GM18519 (cell line): ENCODE results near the gene NCOA7.

ENCODE experiments used
- ATAC-seq: cut with Tn5 transposase; IDR thresholded peaks from one replicate; pipeline ENCODE4 v1.9.1; 2021; ENCODE audit warnings: mild to moderate bottlenecking, moderate library complexity; ENCODE audit not compliant: unreplicated experiment, low FRiP score

Gene NCOA7, protein sequence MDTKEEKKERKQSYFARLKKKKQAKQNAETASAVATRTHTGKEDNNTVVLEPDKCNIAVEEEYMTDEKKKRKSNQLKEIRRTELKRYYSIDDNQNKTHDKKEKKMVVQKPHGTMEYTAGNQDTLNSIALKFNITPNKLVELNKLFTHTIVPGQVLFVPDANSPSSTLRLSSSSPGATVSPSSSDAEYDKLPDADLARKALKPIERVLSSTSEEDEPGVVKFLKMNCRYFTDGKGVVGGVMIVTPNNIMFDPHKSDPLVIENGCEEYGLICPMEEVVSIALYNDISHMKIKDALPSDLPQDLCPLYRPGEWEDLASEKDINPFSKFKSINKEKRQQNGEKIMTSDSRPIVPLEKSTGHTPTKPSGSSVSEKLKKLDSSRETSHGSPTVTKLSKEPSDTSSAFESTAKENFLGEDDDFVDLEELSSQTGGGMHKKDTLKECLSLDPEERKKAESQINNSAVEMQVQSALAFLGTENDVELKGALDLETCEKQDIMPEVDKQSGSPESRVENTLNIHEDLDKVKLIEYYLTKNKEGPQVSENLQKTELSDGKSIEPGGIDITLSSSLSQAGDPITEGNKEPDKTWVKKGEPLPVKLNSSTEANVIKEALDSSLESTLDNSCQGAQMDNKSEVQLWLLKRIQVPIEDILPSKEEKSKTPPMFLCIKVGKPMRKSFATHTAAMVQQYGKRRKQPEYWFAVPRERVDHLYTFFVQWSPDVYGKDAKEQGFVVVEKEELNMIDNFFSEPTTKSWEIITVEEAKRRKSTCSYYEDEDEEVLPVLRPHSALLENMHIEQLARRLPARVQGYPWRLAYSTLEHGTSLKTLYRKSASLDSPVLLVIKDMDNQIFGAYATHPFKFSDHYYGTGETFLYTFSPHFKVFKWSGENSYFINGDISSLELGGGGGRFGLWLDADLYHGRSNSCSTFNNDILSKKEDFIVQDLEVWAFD

GRCh38 chr6:125790358-125791150 is at the start of gene NCOA7:
NCOA7 (plus strand) TSS chr6:125790960; CDS start chr6:125815355, 24,395 bp downstream.
- ATAC-seq: peak; percentile 52

GRCh38 chr6:125741336-125741735 is 49.4 kb upstream of the NCOA7 start:
- ATAC-seq: no peak

- no peak for ATAC-seq
These were observed 48.7 kb upstream of the NCOA7 start for GRCh38 chr6:125742024-125742423.

GRCh38 chr6:125742464-125743120 is 48.2 kb upstream of the NCOA7 start:
- ATAC-seq: no peak

DNA sequence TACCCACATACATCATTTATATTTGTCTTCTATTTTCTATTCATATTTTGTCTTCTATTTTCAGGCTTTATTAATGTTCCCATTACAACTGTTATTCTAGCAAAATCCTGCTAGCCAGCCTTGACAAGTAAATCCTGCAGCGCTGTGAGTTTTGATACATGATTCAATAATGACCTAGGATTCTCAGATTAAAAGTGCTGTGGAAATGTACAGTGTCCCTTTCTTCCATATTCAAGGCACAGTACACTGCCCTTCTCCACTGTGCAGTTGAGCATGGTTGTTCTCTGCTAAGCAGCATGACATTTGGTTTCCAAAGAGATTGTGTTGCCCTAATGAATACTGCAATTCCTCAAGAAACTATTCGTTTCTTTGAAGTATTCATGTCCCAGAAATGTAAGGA is 47.2 kb upstream of the NCOA7 start:
- no peak for ATAC-seq

GRCh38 chr6:125745281-125746018 is 45.3 kb upstream of the NCOA7 start:
- no peak for ATAC-seq

DNA sequence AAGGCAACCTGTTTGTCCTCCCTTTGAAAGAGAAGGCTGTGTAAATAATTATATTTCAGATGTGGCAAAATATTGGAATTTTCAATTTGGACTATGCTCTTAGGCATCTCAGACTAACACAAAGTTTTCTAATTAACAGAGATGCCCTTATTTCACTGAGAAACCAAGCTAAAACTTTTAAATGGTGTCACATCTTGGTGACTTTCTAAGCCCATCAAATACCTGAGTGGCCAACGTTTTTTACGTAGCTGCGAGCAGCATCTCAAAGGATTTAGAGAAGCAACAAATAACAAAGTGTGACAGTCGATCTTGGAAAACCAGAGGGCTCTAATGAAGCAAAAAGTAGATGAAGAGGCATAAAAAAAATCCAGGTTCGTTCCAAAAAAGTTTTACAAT is 44.7 kb upstream of the NCOA7 start:
- ATAC-seq: no peak

- peak; percentile 37 for ATAC-seq
These were observed 43.8 kb upstream of the NCOA7 start for GRCh38 chr6:125746731-125747588.

DNA sequence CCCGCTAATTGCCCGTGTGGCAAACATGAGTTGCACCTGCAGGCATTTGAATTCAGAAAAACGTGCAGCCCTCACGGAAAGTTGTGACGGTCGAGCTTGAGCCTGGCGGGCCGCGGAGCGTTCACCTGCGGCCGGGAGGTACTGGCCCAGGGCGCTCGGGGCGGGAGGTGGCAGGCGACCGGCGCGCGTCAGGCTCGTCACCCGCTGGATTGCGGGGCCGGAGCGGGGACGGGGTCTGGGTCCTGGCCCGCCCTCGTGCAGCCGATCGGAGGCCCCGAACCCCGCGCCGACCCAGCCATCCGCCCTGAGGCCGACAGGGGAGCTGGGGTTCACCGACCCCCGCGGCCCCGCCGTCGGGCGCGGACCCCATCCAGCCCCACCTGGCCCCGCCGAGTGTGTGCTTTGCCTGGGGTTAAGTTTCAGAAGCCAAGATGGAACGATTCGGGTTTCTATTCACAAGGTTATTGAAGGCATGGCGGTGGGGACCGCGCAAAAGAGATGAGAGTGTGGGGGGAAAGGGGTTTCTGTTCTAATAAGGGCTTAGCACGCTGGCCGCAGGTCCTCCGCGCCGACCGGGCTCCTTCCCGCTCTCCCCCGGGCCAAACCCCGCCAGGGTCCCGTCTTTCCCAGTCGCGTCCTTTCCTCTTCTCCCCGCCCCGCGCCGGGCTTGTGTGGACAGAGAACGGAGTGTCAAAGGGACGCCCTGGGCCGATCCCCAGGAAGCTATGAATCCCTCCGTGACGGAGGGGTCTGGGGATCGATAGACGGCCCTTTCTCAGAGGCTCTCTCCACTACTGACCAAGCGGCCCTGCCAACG is 43.0 kb upstream of the NCOA7 start:
- ATAC-seq: no peak

DNA sequence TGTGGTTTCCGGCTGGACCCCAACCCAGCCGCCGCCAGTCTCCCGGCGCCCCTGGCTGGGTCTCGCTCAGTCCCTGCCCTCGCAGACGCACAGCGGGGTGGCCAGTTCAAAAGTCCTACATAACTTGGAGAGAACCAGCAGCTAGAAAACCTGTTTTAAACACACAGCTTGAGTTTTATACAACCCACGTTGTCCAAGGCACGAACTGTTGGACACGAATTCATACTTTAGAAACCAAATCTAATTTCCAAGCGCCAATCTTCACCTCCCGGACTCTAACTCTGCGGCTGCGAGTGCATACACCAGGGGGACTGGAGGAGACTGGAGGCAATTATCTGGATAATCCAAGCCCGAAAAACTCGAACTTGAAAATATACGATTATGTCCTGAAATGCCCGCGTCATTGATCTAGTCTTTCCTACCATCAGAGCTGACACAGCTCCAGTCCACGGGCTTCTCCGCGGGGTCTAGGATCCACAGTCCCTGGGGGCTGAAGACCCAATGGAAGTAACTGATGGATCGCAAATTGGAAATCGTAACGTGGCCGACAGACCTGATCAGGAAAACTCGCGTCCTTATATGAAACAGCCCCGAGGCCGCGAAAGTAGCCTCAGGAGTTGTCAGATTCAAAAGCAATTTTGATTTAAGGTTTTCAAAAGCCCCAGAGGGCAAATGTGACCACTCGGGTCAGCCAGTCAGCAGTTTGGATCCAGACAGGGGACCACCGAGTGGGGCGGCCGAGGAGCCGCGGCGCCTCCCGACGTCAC is 42.2 kb upstream of the NCOA7 start:
- ATAC-seq: no peak

- peak; percentile 82 for ATAC-seq
These were observed 41.4 kb upstream of the NCOA7 start, which contains the start of gene HEY2 for GRCh38 chr6:125749173-125749864. HEY2 (plus strand) TSS chr6:125749632; CDS start chr6:125749777, 145 bp downstream.

- no peak for ATAC-seq
These were observed 40.7 kb upstream of the NCOA7 start for GRCh38 chr6:125749865-125750691.

DNA sequence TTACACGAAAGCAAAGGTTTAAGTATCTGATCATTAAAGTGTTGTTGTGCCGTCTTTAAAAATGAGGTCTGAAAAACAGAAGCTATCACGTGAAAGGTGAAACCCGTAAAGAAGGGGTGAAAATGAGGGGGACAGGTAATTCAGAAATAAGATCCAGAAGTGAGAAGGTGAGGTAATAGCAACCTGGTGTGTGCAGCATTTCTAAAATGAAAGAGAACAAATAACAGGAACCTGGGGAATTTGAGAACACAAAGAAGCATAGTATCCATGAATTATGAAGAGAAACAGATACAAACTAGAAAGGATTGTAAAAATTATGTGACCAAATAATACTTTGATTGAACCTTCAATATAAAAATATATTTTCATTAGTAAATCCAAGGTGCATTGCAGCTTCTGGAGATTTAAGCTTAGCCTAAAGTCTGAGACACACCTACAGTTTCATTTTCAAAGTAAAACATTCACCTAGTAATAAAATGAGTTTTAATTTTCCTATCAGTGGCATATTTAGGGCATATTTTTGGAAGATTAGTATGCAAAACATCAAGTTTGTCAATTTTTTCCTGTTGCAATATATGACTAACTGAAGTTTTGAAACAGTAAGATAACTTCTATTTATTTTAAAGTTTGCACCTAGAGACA is 39.9 kb upstream of the NCOA7 start:
- ATAC-seq: no peak

DNA sequence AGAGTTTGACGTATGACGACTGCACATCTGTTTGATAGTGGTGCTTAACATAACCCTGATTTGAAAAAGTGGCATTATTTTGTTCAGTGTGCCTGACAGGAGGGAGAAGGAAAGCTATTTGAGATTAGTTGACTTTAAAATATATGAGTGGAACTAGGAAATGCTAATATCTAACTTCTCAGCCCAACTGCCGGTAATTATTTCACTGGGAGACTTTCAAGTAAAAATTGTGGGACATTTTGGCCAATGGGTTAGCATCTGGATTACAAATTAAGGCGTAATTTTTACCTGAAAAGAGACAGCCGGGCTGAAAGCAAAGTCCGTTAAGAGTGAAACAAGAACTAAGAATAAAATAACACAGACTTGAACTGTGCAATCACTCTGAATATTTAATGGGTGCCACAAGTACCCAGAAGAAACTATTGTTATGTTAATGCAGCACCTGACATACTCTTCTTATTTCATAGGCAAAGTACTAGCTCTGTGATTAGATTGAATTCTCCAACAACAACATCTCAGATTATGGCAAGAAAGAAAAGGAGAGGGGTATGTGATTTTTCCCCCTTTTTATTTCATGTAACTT is 39.3 kb upstream of the NCOA7 start:
- no peak for ATAC-seq

- ATAC-seq: no peak
These were observed 38.0 kb upstream of the NCOA7 start for GRCh38 chr6:125752773-125753172.
